HepG2 (cell line): ENCODE data around the gene ARCN1. TPM values are rescaled to one million over a fixed set of nuclear protein-coding genes. Genes with fewer than 3 reads are reported as not detected.

ENCODE experiments used
- ARID4A ChIP-seq: sonication (generic); formaldehyde crosslinking; IDR thresholded peaks from 2 replicates; pipeline ENCODE4 v1.5.0; 2020; ENCODE audit warnings: mild to moderate bottlenecking, missing genetic modification reagents, borderline replicate concordance
- BCL6 ChIP-seq: IDR thresholded peaks from 2 replicates; pipeline ENCODE4 v1.6.1; 2016; ENCODE audit warnings: missing genetic modification reagents, missing compliant biosample characterization
- CREM ChIP-seq, 2 experiments: sonication (generic) in 1 of 2; formaldehyde crosslinking in 1 of 2; IDR thresholded peaks; 2 replicates each; pipeline versions ENCODE4 v1.4.0 to v1.6.1; 2016 to 2020; ENCODE audit warnings: antibody characterized with exemption in 1 of 2, mild to moderate bottlenecking in 1 of 2, missing genetic modification reagents in 1 of 2
- FOXP1 ChIP-seq, 2 experiments: fragments of 450-650 bp in 1 of 2; IDR thresholded peaks; 2 replicates each; pipeline ENCODE4 v1.6.1; 2017 to 2018; ENCODE audit warnings: antibody characterized with exemption in 1 of 2
- HOMEZ ChIP-seq: IDR thresholded peaks from 2 replicates; pipeline ENCODE4 v1.6.1; 2016; ENCODE audit warnings: low read depth
- KDM3A ChIP-seq: IDR thresholded peaks from 2 replicates; pipeline ENCODE4 v1.6.1; 2018; ENCODE audit warnings: low read depth, missing compliant biosample characterization
- KIAA2018 ChIP-seq: sonication (generic); formaldehyde crosslinking; IDR thresholded peaks from 2 replicates; pipeline ENCODE4 v1.5.0; 2020; ENCODE audit warnings: mild to moderate bottlenecking, missing genetic modification reagents, borderline replicate concordance
- RARA ChIP-seq: IDR thresholded peaks from 2 replicates; pipeline ENCODE4 v1.6.1; 2016; ENCODE audit warnings: missing genetic modification reagents, missing compliant biosample characterization
- YEATS4 ChIP-seq: sonication (generic); formaldehyde crosslinking; IDR thresholded peaks from 2 replicates; pipeline ENCODE4 v1.4.0; 2020; ENCODE audit warnings: missing genetic modification reagents, borderline replicate concordance
- ZKSCAN5 ChIP-seq: sonication (generic); formaldehyde crosslinking; IDR thresholded peaks from 2 replicates; pipeline ENCODE4 v1.5.1; 2020; ENCODE audit warnings: mild to moderate bottlenecking, missing genetic modification reagents
- ZNF329 ChIP-seq: sonication (generic); formaldehyde crosslinking; IDR thresholded peaks from 2 replicates; pipeline ENCODE4 v1.9.0; 2021; ENCODE audit warnings: low read depth, mild to moderate bottlenecking, missing genetic modification reagents
- ZNF510 ChIP-seq: sonication (generic); formaldehyde crosslinking; IDR thresholded peaks from 2 replicates; pipeline ENCODE4 v1.4.0; 2020; ENCODE audit warnings: low read depth, mild to moderate bottlenecking, missing genetic modification reagents
- ZNF615 ChIP-seq: sonication (generic); formaldehyde crosslinking; IDR thresholded peaks from 2 replicates; pipeline ENCODE4 v1.5.0; 2020; ENCODE audit warnings: mild to moderate bottlenecking, missing genetic modification reagents, borderline replicate concordance
- ZNF709 ChIP-seq: sonication (generic); formaldehyde crosslinking; IDR thresholded peaks from 2 replicates; pipeline ENCODE4 v1.5.0; 2020; ENCODE audit warnings: mild to moderate bottlenecking, missing genetic modification reagents
- ZNF790 ChIP-seq: sonication (generic); formaldehyde crosslinking; IDR thresholded peaks from 2 replicates; pipeline ENCODE4 v1.8.0; 2022; ENCODE audit warnings: missing genetic modification reagents, mild to moderate bottlenecking, borderline replicate concordance
- polyA plus RNA-seq, 8 experiments: library from polyadenylated mRNA; depleted of rRNA in 3 of 8; stranded (reverse) in 7 of 8; unstranded in 1 of 8; fragments of >200 nt; fragmentation: Illumina TruSeq in 4 of 8; extraction: Trizol in 4 of 8; gene quantifications; 2 replicates each; pipeline versions ENCODE4 v1.2.1 to v1.2.3, GENCODE V29; 2011 to 2016; ENCODE audit warnings: low read depth in 4 of 8, missing spikeins in 1 of 8, mixed read lengths in 1 of 8; ENCODE audit not compliant: insufficient read depth in 1 of 8
- total RNA-seq, 5 experiments: library from RNA; depleted of rRNA; stranded (reverse); fragments of >200 nt; fragmentation: Illumina TruSeq; extraction: Trizol; gene quantifications; 2 replicates each; pipeline ENCODE4 v1.2.3, GENCODE V29; 2016; ENCODE audit warnings: low read depth in 1 of 5

The ARCN1 gene
- total and polyA plus RNA-seq, 2 of the 13 experiments (the other 11 are each of a cell fraction or from before 2014, with no cell fraction given), result 148 to 200 TPM

GRCh38 chr11:118620529-118621070 is 48.4 kb downstream of the ARCN1 start (continued):
- no peak for TF ChIP-seq KIAA2018 (CRISPR knock-in tag)
- peak; percentile 61; the same call in 1 of the 2 replicates for TF ChIP-seq HOMEZ
- TF ChIP-seq KDM3A (CRISPR knock-in tag), result no peak
- peak; percentile 48; the same call in 1 of the 2 replicates for TF ChIP-seq ZNF709 (CRISPR knock-in tag)
- TF ChIP-seq ZKSCAN5 (CRISPR knock-in tag), result no peak
- peak; percentile 64; the same call in 1 of the 2 replicates for TF ChIP-seq ARID4A (CRISPR knock-in tag)
- TF ChIP-seq FOXP1 (IDR thresholded peaks at IDR 0.05), result no peak
- TF ChIP-seq FOXP1 (CRISPR knock-in tag; IDR thresholded peaks at IDR 0.05), result peak; percentile 32; the same call in 1 of the 2 replicates
- TF ChIP-seq BCL6 (CRISPR knock-in tag), result peak; percentile 3; the same call in 1 of the 2 replicates
- TF ChIP-seq ZNF510, result peak; percentile 84
- TF ChIP-seq RARA, result peak; percentile 70
- TF ChIP-seq ZNF615 (CRISPR knock-in tag), result peak; percentile 68; the same call in 1 of the 2 replicates
- 0 out of 2 replicates have a peak, but pooled peaks have one; percentile 38 for TF ChIP-seq CREM (IDR thresholded peaks at IDR 0.05)
- TF ChIP-seq CREM (CRISPR knock-in tag; IDR thresholded peaks at IDR 0.05), result no peak
- TF ChIP-seq ZNF329, result 0 out of 2 replicates have a peak, but pooled peaks have one; percentile 40
- peak; percentile 59 for TF ChIP-seq YEATS4 (CRISPR knock-in tag)
- 0 out of 2 replicates have a peak, but pooled peaks have one; percentile 15 for TF ChIP-seq ZNF790
